Measurements from ENCODE around the gene ATP8A2. TPM values are rescaled to one million over a fixed set of nuclear protein-coding genes. Genes with fewer than 3 reads are reported as not detected.

Gene ATP8A2
- total RNA-seq, 1 donor from 2014 or later: 4.2 TPM

- H3K4me3 ChIP-seq: no peak overlapping the region
- no peaks in the 10 kb centered on the region for H4K20me1 ChIP-seq (ENCODE audit: low read depth)
- Mint-ChIP-seq H3K9me3 (peaks cover 13% of the 10 kb centered on the region), H3K4me3 (no peak overlapping the region), H3K27me3 (ENCODE audit: insufficient read depth, low read depth) (no peaks in the 10 kb centered on the region), H3K36me3 (no peaks in the 10 kb centered on the region), H3K4me1 (no peaks in the 10 kb centered on the region), H3K27ac (no peak overlapping the region)
- H3K4me2 ChIP-seq: no peak overlapping the region
- DNase-seq (ENCODE audit: low spot score): no peak
- no peaks in the 10 kb centered on the region for H3K36me3 ChIP-seq
- H3K9me3 ChIP-seq (ENCODE audit: low read depth): no peaks in the 10 kb centered on the region
- H3K27me3 ChIP-seq: no peaks in the 10 kb centered on the region
- H3K9ac ChIP-seq: no peak overlapping the region
- no peak overlapping the region for H2AFZ ChIP-seq (replicated peaks)
- H3K27ac ChIP-seq: no peak overlapping the region
- H3K79me2 ChIP-seq (ENCODE audit: low read depth): no peaks in the 10 kb centered on the region
- H3F3A ChIP-seq (ENCODE audit: low read depth): no peaks in the 10 kb centered on the region
- TF ChIP-seq, protein P1, sequence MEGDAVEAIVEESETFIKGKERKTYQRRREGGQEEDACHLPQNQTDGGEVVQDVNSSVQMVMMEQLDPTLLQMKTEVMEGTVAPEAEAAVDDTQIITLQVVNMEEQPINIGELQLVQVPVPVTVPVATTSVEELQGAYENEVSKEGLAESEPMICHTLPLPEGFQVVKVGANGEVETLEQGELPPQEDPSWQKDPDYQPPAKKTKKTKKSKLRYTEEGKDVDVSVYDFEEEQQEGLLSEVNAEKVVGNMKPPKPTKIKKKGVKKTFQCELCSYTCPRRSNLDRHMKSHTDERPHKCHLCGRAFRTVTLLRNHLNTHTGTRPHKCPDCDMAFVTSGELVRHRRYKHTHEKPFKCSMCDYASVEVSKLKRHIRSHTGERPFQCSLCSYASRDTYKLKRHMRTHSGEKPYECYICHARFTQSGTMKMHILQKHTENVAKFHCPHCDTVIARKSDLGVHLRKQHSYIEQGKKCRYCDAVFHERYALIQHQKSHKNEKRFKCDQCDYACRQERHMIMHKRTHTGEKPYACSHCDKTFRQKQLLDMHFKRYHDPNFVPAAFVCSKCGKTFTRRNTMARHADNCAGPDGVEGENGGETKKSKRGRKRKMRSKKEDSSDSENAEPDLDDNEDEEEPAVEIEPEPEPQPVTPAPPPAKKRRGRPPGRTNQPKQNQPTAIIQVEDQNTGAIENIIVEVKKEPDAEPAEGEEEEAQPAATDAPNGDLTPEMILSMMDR (IDR thresholded peaks at IDR 0.05): no peak
- TF ChIP-seq EZH2phosphoT487 (IDR thresholded peaks at IDR 0.05) (no peak), EZH2 (IDR thresholded peaks at IDR 0.05) (no peak)
- H3K4me1 ChIP-seq: no peaks in the 10 kb centered on the region
Measured at GRCh38 chr13:25421612-25422011, 49.8 kb downstream of the ATP8A2 start.

- Histone ChIP-seq H3F3A (ENCODE audit: low read depth) (no peaks in the 10 kb centered on the region), H2AFZ (replicated peaks) (no peak overlapping the region), H3K27me3 (no peaks in the 10 kb centered on the region), H3K9me3 (ENCODE audit: low read depth) (no peaks in the 10 kb centered on the region), H4K20me1 (ENCODE audit: low read depth) (no peaks in the 10 kb centered on the region), H3K9ac (no peak overlapping the region), H3K4me3 (no peak overlapping the region), H3K36me3 (no peaks in the 10 kb centered on the region), H3K4me2 (no peak overlapping the region), H3K27ac (no peak overlapping the region), H3K4me1 (no peaks in the 10 kb centered on the region), H3K79me2 (ENCODE audit: low read depth) (no peaks in the 10 kb centered on the region)
- H3K27ac Mint-ChIP-seq: no peak overlapping the region
- no peak for DNase-seq (ENCODE audit: low spot score)
- H3K4me3 Mint-ChIP-seq: no peak overlapping the region
- peaks cover 13% of the 10 kb centered on the region for H3K9me3 Mint-ChIP-seq
- TF ChIP-seq EZH2 (IDR thresholded peaks at IDR 0.05): no peak
- TF ChIP-seq, protein P1 (IDR thresholded peaks at IDR 0.05): no peak
- no peak for TF ChIP-seq EZH2phosphoT487 (IDR thresholded peaks at IDR 0.05)
- H3K36me3 Mint-ChIP-seq: no peaks in the 10 kb centered on the region
- H3K27me3 Mint-ChIP-seq (ENCODE audit: insufficient read depth, low read depth): no peaks in the 10 kb centered on the region
- no peaks in the 10 kb centered on the region for H3K4me1 Mint-ChIP-seq
Measured at GRCh38 chr13:25422153-25422552, 50.4 kb downstream of the ATP8A2 start.

DNA sequence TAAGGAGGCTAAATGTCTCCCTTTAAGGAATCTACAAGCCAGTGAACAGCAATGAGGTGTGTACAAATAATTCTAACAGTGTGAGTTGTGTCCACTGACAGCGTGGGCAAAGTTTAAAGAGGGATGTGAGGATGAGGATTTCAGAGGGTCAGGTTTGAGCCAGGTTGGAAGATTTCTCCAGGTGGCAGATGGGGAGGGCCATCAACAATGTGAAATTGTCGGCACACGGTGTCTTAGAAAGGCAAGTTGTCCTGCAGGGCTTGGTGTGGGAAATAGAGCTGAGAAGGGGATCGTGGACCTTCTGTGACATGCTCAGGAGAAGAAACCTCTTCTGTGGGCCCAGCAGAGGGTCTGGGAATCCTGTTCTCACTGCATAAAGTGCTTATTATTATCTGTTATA, 52.1 kb downstream of the ATP8A2 start:
- H3K9me3 ChIP-seq (ENCODE audit: low read depth): no peaks in the 10 kb centered on the region
- H3F3A ChIP-seq (ENCODE audit: low read depth): no peaks in the 10 kb centered on the region
- no peak overlapping the region for H3K4me3 ChIP-seq
- no peaks in the 10 kb centered on the region for H3K4me1 ChIP-seq
- DNase-seq (ENCODE audit: low spot score): no peak
- H4K20me1 ChIP-seq (ENCODE audit: low read depth): no peaks in the 10 kb centered on the region
- Mint-ChIP-seq H3K27me3 (ENCODE audit: insufficient read depth, low read depth) (peaks cover 2% of the 10 kb centered on the region), H3K4me3 (no peak overlapping the region), H3K27ac (no peak overlapping the region), H3K9me3 (peaks cover 22% of the 10 kb centered on the region), H3K36me3 (no peaks in the 10 kb centered on the region), H3K4me1 (no peaks in the 10 kb centered on the region)
- H3K27ac ChIP-seq: no peak overlapping the region
- no peaks in the 10 kb centered on the region for H3K79me2 ChIP-seq (ENCODE audit: low read depth)
- H3K4me2 ChIP-seq: no peak overlapping the region
- TF ChIP-seq EZH2 (IDR thresholded peaks at IDR 0.05) (no peak), EZH2phosphoT487 (IDR thresholded peaks at IDR 0.05) (no peak)
- TF ChIP-seq, protein P1 (IDR thresholded peaks at IDR 0.05): no peak
- no peaks in the 10 kb centered on the region for H3K36me3 ChIP-seq
- H3K9ac ChIP-seq: no peak overlapping the region
- no peak overlapping the region for H2AFZ ChIP-seq (replicated peaks)
- no peaks in the 10 kb centered on the region for H3K27me3 ChIP-seq

Measured in neural progenitor cell (in vitro differentiated cells).